IPS-NIHi7 (cell line): ENCODE data around the gene C9orf78.

Experiments
- DNase-seq: peaks from one replicate; pipeline ENCODE4 v3.0.0; 2012; ENCODE audit warnings: mixed read lengths; ENCODE audit errors: extremely low spot score

Gene C9orf78

DNA sequence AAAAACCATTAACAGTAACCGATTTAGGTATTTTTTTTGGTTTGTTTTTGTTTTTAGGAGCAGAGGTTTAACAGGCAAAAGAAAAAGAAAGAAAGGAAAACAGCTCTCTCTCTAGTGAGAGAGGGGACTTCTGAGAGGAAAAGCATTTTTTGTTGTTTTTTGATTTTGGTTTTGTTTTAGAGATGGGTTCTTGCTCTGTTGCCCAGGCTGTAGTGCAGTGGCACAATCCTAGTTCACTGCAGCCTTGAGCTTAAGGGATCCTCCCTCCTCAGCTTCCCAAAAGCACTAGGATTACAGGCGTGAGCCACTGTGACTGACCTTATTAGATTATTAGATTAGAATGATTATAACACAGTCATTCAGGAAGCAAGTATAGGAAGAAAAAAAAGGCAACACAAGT, 10.3 kb upstream of the C9orf78 start:
- DNase-seq: no peak

GRCh38 chr9:129841071-129841470, 6.0 kb upstream of the C9orf78 start:
- no peak for DNase-seq

GRCh38 chr9:129840034-129840433, 5.0 kb upstream of the C9orf78 start:
- no peak for DNase-seq

- DNase-seq: no peak
Measured at GRCh38 chr9:129839324-129840023, 4.4 kb upstream of the C9orf78 start.

DNA sequence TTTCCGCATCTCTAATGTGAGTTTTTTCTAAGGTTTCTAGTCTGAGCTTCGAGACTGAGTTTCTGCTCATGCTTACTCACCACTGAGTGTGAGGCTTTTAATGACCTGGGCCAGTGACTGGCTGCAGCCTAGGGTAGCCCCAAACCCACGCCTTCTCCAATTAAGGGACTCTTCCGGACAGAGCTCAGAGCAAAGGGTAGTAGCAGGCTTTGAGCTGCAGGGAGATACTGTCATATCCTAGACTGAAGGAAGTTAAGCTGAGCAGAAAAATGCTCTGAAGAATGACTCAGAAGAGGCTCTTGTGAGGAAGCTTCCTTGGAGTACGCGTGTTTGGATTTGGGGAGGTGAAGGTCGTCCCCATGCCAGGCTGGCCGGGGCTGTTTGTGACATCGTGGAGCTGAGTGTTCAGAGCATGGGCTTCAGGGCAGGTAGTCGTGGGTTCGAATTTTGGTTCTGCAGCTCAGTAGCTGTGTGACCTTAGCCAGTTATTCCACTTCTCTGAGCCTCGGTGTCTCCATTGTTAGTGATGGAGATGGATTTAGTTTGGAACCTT, 3.7 kb upstream of the C9orf78 start:
- DNase-seq: no peak

GRCh38 chr9:129836311-129837007, 1.4 kb upstream of the C9orf78 start:
- DNase-seq: no peak

DNA sequence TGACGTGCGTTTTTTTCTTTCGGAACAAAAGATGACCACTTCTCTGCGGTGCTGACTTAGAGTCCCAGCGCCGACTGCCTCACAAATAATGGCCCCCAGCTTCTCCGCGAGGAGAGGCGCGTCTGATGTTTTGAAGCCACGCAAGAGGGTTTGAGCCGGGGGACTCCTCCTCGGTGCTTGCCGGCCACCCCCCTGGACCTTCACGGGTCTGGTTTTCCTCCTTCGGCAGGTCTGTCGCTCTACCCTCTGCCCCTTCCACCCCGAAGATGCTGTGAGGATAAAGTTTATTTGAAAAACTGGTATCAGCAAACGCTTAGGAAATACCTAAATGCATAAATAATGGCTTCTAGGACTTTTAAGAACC, 767 bp upstream of the C9orf78 start:
- DNase-seq: no peak

- DNase-seq: no peak
Measured at GRCh38 chr9:129834489-129835127, 467 bp downstream of the C9orf78 start.

DNA sequence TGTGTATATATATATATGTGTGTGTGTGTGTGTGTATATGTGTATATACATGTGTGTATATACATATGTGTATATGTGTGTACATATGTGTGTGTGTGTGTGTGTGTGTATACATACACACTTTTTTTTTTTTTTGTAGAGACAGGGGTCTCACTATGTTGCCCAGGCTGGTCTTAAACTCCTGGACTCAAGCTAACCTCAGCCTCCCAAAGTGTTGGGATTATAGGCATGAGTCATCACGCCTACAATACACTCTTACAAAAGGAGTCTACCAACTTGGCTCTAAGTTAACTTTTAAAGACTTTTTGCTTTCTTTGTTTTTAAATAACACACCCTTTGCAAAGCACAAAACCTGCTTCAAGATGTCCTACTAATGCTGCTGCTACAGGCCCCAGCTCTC, 2.1 kb downstream of the C9orf78 start:
- DNase-seq: no peak

GRCh38 chr9:129828969-129829368, 6.1 kb downstream of the C9orf78 start:
- no peak for DNase-seq

DNA sequence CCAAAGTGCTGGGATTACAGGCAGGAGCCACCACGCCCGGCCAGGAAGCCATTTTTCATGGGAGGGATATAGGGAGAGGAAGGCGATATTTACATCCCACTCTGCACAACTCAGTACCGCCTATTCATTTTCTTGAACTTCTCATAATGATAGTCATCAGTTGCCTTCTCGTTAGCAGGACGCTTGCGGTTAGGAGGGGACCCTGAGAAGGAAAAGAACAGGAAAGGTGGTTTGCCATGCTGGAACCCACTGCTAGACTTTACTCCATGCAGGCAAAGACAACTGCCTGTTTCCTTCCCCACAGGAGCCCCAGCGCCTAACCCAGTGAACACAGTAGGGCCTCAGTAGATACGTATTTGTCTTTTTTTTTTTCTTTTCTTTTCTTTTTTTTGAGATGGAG, 7.0 kb downstream of the C9orf78 start:
- no peak for DNase-seq

GRCh38 chr9:129826759-129827158, 8.3 kb downstream of the C9orf78 start:
- DNase-seq: no peak

- no peak for DNase-seq
Measured at GRCh38 chr9:129826344-129826743, 8.7 kb downstream of the C9orf78 start.

DNA sequence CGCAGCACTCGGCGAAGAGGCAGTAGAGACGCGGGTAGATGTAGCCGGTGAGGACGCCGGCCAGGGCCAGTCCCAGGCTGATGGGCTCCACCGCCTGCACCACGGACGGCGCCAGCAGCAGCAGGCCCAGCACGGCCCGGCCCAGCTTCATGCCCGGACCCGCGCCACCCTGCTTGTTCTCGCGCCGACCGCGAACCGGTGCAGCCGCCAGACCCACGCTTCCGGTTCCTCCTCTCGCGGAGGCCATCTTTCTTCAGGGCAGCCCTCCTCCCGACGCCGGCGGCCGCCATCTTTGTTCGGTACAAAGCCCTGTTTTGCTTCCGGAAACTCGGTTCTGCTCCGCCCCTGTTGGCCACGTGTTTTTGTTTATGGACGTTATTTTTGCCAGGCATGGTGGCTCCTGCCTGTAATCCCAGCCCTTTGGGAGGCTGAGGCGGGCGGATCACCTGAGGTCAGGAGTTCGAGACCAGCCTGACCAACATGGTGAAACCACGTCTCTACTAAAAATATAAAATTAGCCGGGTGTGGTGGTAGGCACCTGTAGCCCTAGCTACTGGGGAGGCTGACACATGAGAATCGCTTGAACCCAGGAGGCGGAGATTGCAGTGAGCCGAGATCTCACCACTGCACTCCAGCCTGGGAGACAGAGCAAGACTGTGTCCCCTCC, 11.0 kb downstream of the C9orf78 start, which contains the start of gene TOR1A:
TOR1A (minus strand) TSS at position 202 of the 667 bp plus-strand sequence; CDS start at position 151, 51 bp downstream.
- DNase-seq: peak; percentile 93

GRCh38 chr9:129823542-129823934, 11.5 kb downstream of the C9orf78 start:
- DNase-seq: peak; percentile 49

GRCh38 chr9:129822898-129823541, 12.1 kb downstream of the C9orf78 start:
- DNase-seq: no peak

DNA sequence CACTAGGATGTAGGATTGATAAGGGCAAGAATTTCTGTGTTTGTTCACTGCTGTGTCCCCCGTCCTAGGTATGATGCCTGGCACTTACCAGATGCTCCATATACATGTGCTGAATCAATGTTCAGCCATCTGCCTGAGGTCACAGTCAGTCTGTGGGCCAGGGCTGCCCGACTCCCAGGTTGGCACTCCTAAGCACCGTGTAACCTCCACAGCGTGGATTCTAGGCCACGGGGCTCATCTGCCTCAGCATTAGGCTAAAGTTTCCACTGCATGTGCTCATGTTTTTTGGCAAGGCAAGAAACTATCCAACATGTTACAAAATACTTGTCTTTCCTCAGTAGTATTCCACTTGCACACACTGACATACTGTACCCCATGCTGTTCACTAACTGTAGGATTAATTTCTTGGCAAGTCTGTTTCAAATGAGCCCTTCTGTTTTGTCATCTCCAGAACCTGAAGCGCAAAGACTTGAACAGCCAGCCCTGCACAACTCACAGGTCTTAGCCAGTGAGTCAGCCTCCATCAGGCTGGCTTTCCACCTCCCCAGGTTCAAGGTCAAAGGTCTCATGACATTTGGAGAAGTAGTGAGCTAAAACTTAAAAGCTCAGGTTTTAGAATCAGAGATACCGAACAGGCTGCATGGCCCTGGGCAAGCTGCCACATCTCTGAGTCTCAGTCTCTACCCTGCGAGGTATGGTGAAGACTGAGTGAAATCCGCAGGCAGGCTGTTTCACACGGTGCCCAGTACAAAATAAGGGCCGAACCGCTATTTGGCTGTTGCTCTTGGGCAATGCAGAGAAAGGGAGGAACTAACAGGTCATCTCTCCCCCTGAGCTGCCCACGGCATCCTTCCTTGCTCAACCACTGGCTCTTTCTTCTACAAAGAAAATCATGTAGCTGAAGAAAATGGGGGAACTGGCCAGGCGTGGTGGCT, 18.3 kb downstream of the C9orf78 start:
- no peak for DNase-seq

DNA sequence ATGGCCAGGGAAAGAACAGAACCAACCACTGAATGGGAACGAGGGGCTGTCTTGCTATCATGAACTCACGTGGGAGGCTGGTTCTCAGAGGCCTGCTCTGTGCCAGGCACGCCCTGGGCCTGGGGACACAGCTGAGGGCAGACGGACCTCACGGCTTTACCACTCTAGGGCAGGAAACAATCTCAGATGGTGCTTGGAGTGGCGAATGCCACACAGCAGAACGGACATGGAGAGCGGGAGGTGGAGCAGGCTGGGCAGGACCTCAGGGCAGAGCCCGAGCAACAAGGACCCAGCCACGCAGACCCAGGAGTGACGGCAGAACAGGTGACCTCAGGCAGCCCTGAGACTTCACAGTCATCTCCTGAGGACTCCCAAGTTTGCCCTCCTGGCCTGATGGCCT, 19.8 kb downstream of the C9orf78 start:
- DNase-seq: no peak

DNA sequence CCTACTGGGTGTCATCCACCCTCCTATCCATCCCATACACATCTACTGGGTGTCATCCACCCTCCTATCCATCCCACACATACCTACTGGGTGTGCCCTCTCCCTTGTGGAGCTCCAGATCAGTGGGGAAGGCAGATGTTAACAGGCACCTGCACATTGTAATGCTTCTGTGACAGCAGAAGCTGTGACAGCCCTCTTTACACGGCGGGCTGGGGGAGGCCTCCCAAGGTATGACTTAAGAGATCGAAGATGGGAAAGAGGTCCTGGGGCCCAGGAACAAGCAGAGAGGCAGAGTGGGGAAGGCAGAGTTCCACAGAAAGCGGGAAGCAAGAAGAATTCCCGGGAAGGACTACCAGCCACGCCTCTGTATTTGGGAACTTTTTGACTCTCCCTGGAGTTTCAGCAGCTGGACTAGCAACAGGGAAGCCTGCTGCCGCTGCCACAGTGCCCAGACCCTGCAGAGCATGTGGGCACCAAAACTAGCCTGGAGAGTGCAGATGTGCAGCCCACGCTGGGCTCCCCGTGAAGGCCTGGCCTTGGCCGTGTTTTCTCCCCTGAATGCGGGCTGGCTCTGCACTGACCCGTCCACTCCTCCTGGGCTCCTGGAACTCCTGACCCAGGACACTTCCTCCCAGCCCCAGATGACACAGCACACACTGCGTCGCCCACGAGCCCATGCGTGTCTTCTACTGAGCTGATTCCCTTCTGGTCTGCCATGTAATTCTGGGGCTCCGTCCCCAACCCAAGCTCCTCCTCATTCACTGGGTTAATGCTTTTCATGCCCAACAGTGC, 20.4 kb downstream of the C9orf78 start:
- no peak for DNase-seq

GRCh38 chr9:129813661-129814060, 21.4 kb downstream of the C9orf78 start:
- no peak for DNase-seq
